Psoas muscle (tissue), 8 donors: ENCODE measurements around the gene ZNF524. TPM values are rescaled to one million over a fixed set of nuclear protein-coding genes. Genes with fewer than 3 reads are reported as not detected.

Source experiments
- ATAC-seq, 4 donors: fragments of 200-7000 bp; cut with Tn5 transposase; one replicate each; pipeline ENCODE4 v1.9.1; 2020; ENCODE audit warnings: moderate library complexity in 3 of 4, mild to moderate bottlenecking in 2 of 4
- DNase-seq, 2 donors: peaks; one replicate each; pipeline ENCODE4 v3.0.0-alpha.2; 2020
- H3K27ac ChIP-seq: fragments of 200-600 bp; one replicate; pipeline ENCODE4 v1.8.0; 2022
- H3K27me3 ChIP-seq, 3 donors: fragments of 200-600 bp in 1 of 3; one replicate each; pipeline versions ENCODE4 v1.6.1 to v1.8.0; 2013 to 2022; ENCODE audit warnings: low read length in 2 of 3, mild to moderate bottlenecking in 2 of 3, moderate library complexity in 1 of 3; ENCODE audit not compliant: insufficient read depth in 3 of 3
- H3K36me3 ChIP-seq, 2 donors: fragments of 200-600 bp in 1 of 2; one replicate each; pipeline versions ENCODE4 v1.6.1 to v1.8.0; 2013 to 2022; ENCODE audit warnings: low read depth in 1 of 2, mild to moderate bottlenecking in 1 of 2, moderate library complexity in 1 of 2; ENCODE audit not compliant: insufficient read depth in 1 of 2
- H3K4me1 ChIP-seq: fragments of 200-600 bp; one replicate; pipeline ENCODE4 v1.8.0; 2022
- H3K4me3 ChIP-seq: fragments of 200-600 bp; one replicate; pipeline ENCODE4 v1.8.0; 2022; ENCODE audit warnings: mild to moderate bottlenecking
- H3K9me3 ChIP-seq: fragments of 200-600 bp; one replicate; pipeline ENCODE4 v1.8.0; 2022
- WGBS, 3 donors: extraction: QIAGEN DNeasy Blood & Tissue Kit; methylation state at CpG; one replicate each; pipeline versions ENCODE4 v1.1.6 to v1.1.7; 2013; 5-methylcytosine and 5-hydroxymethylcytosine counted together
- intact Hi-C, 2 donors: fragments of 100-400 bp; cut with DNase I; formaldehyde crosslinking; loops; one replicate each; pipeline versions ENCODE4 v1.11.0 to v1.14.2; 2022
- polyA plus RNA-seq, 3 donors: library from polyadenylated mRNA; stranded (reverse); fragments of 200-250 nt; gene quantifications; one replicate each; pipeline ENCODE4 v1.2.3, GENCODE V29; 2013
- total RNA-seq, 4 donors: library from RNA; stranded (reverse); fragmentation: NEBNext Ultra II Directional in 2 of 4; extraction: Animal tissue kit (Norgen Biotek cat#: 25700) in 2 of 4; gene quantifications; one replicate each; pipeline versions ENCODE4 v1.2.1 to v1.2.4, GENCODE V29; 2021 to 2023
- TF ChIP-seq, protein P1 (sequence below): fragments of 200-600 bp; IDR thresholded peaks from one replicate; pipeline ENCODE4 v1.8.0; 2022; ENCODE audit warnings: antibody characterized with exemption
- donor health status: healthy with polysubstance abuse.
- donor health status: DM: no; HTN: no; CAD: no; lungs with moderate emphysema.
- donor health status: Bipolar disorder and iron deficiency.
- donor health status: healthy.
- donor health status: DM: yes; HTN: yes; CAD: no.
- donor health status: DM: no; HTN: no; CAD: no.
- donor health status: DM: no; HTN: no; CAD: no.
- donor health status: DM: yes; HTN: yes; CAD: no.

ZNF524 gene
- total and polyA plus RNA-seq, 7 donors, result 21.4 to 52.5 (median 32.0) TPM

- no peaks in the 10 kb centered on the region for H3K9me3 ChIP-seq
- 0 to 1% (median 0%) methylated on average over 26 to 44 of the region's 44 CpGs for WGBS, 3 donors
- DNase-seq (peak; percentile 70 to 82), ATAC-seq (peak; percentile 36 to 62 (median 60))
- intact Hi-C loops, result loop anchor here (1.0 to 5.0 kb wide), 2 partner anchors 89 to 94 kb away; no protein-coding TSS in a partner anchor
- H3K36me3 ChIP-seq, result peaks cover 3 to 24% of the 10 kb centered on the region in 2 donors
- no peaks in the 10 kb centered on the region for H3K27me3 ChIP-seq
- H3K27ac ChIP-seq, result peak within 1 kb of the TSS; percentile 96
- H3K4me3 ChIP-seq, result peak within 1 kb of the TSS; percentile 81
- TF ChIP-seq, protein P1, sequence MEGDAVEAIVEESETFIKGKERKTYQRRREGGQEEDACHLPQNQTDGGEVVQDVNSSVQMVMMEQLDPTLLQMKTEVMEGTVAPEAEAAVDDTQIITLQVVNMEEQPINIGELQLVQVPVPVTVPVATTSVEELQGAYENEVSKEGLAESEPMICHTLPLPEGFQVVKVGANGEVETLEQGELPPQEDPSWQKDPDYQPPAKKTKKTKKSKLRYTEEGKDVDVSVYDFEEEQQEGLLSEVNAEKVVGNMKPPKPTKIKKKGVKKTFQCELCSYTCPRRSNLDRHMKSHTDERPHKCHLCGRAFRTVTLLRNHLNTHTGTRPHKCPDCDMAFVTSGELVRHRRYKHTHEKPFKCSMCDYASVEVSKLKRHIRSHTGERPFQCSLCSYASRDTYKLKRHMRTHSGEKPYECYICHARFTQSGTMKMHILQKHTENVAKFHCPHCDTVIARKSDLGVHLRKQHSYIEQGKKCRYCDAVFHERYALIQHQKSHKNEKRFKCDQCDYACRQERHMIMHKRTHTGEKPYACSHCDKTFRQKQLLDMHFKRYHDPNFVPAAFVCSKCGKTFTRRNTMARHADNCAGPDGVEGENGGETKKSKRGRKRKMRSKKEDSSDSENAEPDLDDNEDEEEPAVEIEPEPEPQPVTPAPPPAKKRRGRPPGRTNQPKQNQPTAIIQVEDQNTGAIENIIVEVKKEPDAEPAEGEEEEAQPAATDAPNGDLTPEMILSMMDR, result peak; percentile 59
- peaks cover 36% of the 10 kb centered on the region for H3K4me1 ChIP-seq
These were observed 5.8 kb downstream of the ZNF524 start, which contains the start of gene ZNF865 for GRCh38 chr19:55605637-55606470. ZNF865 (plus strand) TSS chr19:55605647; CDS start chr19:55613619, 7,972 bp downstream.

DNA sequence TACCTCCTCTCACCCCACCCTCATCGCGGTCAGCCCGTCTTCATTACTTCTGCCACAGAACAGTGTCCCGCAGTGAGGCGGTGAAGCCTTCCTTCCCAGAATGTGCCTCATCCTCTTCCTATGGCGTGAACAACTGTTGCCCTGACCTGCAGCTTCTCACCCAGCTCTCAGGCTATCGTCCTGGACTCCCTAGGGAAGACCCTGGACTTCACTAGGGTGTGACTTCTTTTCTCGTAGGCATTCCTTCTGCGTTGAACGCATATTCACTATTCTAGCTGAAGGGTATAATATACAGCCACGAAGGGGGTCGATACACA is 6.3 kb downstream of the ZNF524 start:
- Histone ChIP-seq H3K4me3 (peak overlapping the region; percentile 81), H3K36me3 (peaks cover 3 to 24% of the 10 kb centered on the region in 2 donors), H3K27me3 (no peaks in the 10 kb centered on the region), H3K27ac (peak overlapping the region; percentile 96), H3K9me3 (no peaks in the 10 kb centered on the region), H3K4me1 (peaks cover 37% of the 10 kb centered on the region)
- DNase-seq, result no peak
- intact Hi-C loops, result loop anchor here (1.0 to 5.0 kb wide), 2 partner anchors 89 to 94 kb away; no protein-coding TSS in a partner anchor
- 18 to 27% (median 18%) methylated on average over 12 of the region's 12 CpGs for WGBS, 3 donors
- TF ChIP-seq, protein P1, result no peak
- ATAC-seq, result no peak

DNA sequence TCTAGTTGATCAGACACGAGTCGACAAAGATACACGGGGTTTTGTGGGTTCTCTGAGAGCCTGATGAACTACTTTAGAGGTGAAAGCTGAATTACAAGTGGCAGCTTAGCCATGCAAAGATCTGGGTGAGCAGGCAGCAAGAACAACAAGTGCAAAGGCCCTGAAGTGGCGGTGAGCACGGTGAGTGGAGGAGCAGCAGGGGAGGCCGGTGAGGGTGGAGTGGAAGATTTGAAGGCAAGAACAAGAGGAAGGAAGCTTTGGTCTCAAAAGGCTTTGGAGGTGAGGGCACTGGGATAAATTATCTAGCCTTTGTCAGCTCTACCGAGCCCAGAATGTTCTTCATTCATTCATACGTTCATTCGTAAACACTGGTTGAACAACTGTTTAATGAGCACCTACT is 6.7 kb downstream of the ZNF524 start:
- DNase-seq (no peak), ATAC-seq (no peak)
- H3K4me1 ChIP-seq, result peaks cover 41% of the 10 kb centered on the region
- peak overlapping the region; percentile 81 for H3K4me3 ChIP-seq
- TF ChIP-seq, protein P1, result no peak
- peak overlapping the region; percentile 96 for H3K27ac ChIP-seq
- H3K36me3 ChIP-seq, result peaks cover 3 to 24% of the 10 kb centered on the region in 2 donors
- intact Hi-C loops, result loop anchor here (1.0 to 5.0 kb wide), 2 partner anchors 90 to 95 kb away; no protein-coding TSS in a partner anchor
- no peaks in the 10 kb centered on the region for H3K27me3 ChIP-seq
- no peaks in the 10 kb centered on the region for H3K9me3 ChIP-seq
- WGBS, 3 donors, result 67 to 69% (median 67%) methylated on average over 9 of the region's 9 CpGs

DNA sequence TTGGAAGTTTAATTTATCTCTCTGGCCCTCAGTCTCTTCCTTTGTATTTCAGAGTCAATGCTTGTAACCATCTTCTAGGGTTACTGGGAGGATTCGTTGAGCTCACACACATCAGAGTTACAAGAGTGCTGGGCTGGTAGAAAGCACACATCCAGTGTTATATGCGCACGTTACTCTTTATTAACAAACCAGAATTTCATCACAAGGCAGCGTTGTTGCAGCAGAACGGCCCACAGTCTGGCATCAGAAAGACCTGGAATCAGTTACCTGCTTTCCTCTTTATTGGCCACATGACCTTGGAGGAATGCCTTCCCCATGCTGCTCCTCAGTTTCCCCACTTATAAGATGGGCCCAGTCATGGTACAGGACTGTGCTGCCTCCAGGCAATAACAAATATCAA is 9.2 kb downstream of the ZNF524 start:
- no peaks in the 10 kb centered on the region for H3K27me3 ChIP-seq
- no peaks in the 10 kb centered on the region for H3K9me3 ChIP-seq
- peak overlapping the region; percentile 9 for H3K27ac ChIP-seq
- no peak overlapping the region for H3K4me3 ChIP-seq
- TF ChIP-seq, protein P1, result no peak
- intact Hi-C loops, result loop anchor here in 1 of 2 donors (5.0 kb wide), 1 partner anchor 97 kb away; no protein-coding TSS in a partner anchor
- ATAC-seq, result no peak
- H3K36me3 ChIP-seq, result peaks cover 3 to 25% of the 10 kb centered on the region in 2 donors
- peaks cover 46% of the 10 kb centered on the region for H3K4me1 ChIP-seq
- WGBS, 3 donors, result 78 to 81% (median 79%) methylated on average over 5 of the region's 5 CpGs
- no peak for DNase-seq
